NOMO-1 treated with dmso at 0.1 percent for 144 hours (cell line): ENCODE measurements around the gene DNAJB13.

Source experiments
- DNase-seq: peaks from one replicate; lab custom pipeline; 2025; ENCODE audit not compliant: unreplicated experiment; lab: John Stamatoyannopoulos, UW

The DNAJB13 gene

DNA sequence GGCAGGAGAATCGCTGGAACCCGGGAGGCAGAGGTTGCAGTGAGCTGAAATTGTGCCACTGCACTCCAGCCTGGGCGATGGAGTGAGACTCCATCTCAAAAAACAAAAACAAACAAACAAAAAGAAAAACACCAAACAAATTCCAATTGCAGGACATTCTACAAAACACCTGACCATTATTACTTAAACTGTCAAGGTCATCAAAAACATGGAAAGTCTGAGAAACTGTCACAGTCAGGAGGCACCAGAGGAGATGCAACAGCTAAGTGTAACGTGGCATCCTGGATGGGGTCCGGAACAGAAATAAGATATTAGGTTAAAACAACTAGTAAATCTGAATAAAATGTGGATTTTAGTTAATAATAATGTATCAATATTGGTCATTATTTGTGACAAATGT lies 914 bp upstream of the DNAJB13 start:
- DNase-seq: no peak

- no peak for DNase-seq
Measured at GRCh38 chr11:73951797-73952196, 971 bp downstream of the DNAJB13 start.

DNA sequence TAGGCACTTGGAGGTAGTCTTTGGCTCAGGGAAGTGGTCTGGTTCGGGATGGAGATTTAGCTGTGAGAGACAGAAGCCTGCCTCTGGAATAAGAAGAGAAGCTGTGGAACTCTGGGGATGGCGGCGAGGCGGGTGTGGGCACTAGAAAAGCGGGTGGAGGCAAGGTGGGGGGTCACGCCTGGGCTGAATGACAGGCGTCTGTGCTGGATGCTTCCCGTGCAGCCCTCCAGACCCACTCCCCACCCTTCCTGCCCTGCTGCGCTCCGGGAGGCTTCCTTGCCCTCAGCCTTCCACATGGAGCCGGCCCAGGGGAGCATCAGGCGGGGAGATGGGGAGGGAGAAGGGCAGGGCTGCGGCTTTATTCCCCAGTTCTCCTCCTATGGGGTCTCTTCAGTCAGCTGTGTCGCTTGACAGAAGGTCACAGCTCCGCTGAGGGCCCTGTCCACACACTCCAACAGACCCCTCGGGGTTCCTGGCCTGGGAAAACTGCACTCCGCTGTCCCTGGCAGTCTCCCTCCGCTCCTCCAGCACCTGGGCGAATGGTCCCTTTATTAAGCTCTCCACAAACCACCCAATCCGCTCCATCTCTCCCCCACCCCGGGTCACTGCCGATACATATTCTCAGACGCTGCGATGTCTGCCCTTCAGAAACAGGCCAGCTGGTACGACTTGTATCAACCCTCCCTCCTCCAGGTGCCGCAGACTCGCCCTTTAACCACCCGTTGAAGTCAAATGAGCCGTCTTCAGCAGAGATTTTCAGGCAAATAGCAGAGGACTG lies 6.2 kb downstream of the DNAJB13 start:
- no peak for DNase-seq

- no peak for DNase-seq
Measured at GRCh38 chr11:73957654-73958361, 7.0 kb downstream of the DNAJB13 start.

GRCh38 chr11:73958521-73959141 lies 7.8 kb downstream of the DNAJB13 start:
- DNase-seq: no peak

GRCh38 chr11:73961321-73961720 lies 10.5 kb downstream of the DNAJB13 start:
- no peak for DNase-seq

- DNase-seq: no peak
Measured at GRCh38 chr11:73962101-73962705, 11.4 kb downstream of the DNAJB13 start.

DNA sequence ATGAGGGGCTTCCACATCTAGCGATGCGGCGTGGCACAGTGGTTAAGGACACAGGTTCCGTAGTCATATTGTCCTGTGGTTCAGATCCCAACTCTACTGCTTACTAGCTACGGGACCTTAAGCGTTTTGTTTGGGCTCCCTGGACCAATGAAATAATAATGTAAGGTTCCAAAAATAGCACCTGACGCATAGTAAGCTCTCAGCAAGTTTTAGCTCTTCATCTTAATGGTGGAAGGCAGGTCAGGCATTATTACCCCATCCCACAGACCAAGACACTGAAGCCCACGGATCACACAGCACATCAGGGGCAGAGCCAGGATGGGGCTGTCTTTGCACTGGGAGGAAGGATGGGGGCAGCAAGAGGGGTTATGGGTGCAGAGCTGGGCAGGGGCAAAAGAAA lies 13.0 kb downstream of the DNAJB13 start:
- DNase-seq: no peak

- no peak for DNase-seq
Measured at GRCh38 chr11:73965076-73965763, 14.4 kb downstream of the DNAJB13 start.

DNA sequence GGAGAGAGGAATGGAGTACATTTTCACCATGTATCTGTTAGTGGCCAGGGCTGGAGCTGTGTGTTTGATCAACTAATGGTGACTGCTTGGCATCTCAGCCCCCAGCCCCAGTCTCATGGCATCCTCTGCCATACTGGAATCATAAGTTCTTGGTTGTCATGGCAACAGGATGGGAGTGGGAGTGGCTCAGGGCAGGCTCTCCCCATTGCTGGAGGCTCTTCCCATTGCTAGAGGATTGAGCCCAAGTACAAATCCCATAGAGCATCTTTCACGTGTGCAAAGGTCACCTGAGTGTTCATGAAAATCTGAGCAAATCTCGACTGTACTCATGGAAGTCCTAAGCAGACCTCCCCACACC lies 14.9 kb downstream of the DNAJB13 start:
- DNase-seq: no peak

- DNase-seq: no peak
Measured at GRCh38 chr11:73968356-73968966, 17.6 kb downstream of the DNAJB13 start.

GRCh38 chr11:73969091-73969490 lies 18.3 kb downstream of the DNAJB13 start:
- no peak for DNase-seq

- no peak for DNase-seq
Measured at GRCh38 chr11:73969991-73970800, 19.4 kb downstream of the DNAJB13 start.

- no peak for DNase-seq
Measured at GRCh38 chr11:73971175-73971719, 20.4 kb downstream of the DNAJB13 start.

DNA sequence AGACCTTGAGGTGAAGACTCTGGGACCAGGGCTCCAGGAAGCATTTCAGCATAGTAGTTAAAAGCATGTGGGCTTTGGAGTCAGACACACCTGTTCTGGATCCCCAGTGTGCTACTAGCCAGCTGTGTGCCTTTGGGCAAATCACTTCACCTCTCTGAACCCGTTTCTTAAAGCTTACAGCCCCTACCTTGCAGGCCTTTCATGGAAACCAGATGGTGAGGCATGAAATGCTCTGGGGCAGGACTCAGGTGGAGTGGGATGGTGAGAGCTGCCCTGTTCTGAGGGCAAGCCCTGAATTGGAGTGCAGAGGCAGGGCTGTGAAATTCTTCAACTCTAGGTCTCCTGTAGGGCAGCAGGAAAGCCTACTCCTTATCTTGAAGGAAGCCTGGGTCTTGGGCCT lies 21.4 kb downstream of the DNAJB13 start:
- no peak for DNase-seq

- no peak for DNase-seq
Measured at GRCh38 chr11:73972620-73973449, 22.0 kb downstream of the DNAJB13 start.

DNA sequence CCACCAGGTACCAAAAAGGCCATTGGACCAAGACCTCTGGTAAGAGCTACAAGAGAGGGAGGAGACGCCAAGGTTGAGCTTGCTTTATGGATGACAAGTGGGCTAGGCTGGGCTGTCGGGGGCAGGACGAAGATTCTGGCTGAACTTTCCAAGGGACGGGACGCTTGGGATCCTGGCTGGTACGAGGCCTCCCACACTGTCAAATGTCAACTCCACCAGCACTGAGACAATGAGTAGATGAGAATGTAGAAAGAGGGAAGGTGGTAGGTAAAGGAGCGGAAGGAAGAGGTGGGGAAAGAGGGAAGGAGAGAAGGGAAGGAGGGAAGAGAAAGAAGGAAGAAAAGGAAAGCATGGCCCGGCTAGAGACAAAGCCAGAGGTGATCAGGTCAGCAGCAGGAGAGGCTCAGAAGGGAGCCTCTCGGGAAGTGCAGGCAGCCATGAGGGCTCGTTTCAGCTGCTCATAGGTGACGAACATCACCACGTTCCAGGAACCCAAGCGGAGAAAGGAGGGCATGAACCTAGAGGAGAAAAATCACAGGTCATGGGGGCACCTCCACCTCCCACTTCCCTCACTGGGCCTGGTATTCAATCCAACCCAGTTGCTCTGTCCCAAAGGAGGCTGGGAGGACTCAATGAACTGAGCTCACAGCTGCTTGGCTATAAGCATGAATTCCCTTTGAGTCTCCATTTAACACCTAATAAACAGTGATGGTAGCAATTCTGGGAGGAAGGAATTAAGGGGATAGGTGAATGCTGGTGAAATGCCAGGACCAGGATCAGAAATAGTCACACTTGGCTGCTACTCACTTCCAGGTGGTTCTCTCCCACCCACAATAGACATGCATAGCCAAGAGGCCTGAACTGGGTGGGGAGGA lies 24.0 kb downstream of the DNAJB13 start:
- DNase-seq: no peak

- no peak for DNase-seq
Measured at GRCh38 chr11:73975479-73975757, 24.6 kb downstream of the DNAJB13 start.
